Keratinocyte (primary cell): ENCODE measurements around the gene HMGXB3.

Experiments
- EZH2 ChIP-seq: IDR thresholded peaks from one replicate; pipeline ENCODE4 v1.6.1; 2012; ENCODE audit warnings: inconsistent platforms, mild to moderate bottlenecking, low read length, moderate library complexity
- TF ChIP-seq, protein P1 (sequence below), 3 experiments: IDR thresholded peaks in 1 of 3; conservative IDR thresholded peaks in 1 of 3; optimal IDR thresholded peaks in 1 of 3; 2 replicates in 2 of 3; 3 replicates in 1 of 3; pipeline versions ENCODE3 to v1.5.1; 2011; ENCODE audit warnings: low read length in 3 of 3, mild to moderate bottlenecking in 3 of 3, moderate library complexity in 2 of 3, control low read depth in 1 of 3, inconsistent platforms in 1 of 3; ENCODE audit not compliant: insufficient read depth in 2 of 3; ENCODE audit errors: extremely low read depth in 1 of 3

DNA sequence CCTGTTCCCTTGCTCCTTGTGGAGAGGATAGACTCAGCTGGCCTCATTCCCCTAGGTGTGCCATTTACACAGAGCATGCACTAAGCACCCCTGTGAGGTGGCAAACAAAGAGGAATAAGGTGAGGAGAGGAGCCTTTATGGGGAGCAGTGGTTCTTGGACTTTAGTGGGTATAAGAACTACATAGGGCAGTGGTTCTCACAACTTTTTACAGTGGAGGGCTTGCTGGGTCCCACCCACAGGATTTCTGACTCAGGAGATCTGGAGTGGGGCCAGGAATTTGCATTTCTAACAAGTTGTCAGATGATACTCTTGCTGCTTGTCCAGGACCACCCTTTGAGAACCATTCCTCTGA is 43.8 kb downstream of the HMGXB3 start:
- TF ChIP-seq, protein P1, sequence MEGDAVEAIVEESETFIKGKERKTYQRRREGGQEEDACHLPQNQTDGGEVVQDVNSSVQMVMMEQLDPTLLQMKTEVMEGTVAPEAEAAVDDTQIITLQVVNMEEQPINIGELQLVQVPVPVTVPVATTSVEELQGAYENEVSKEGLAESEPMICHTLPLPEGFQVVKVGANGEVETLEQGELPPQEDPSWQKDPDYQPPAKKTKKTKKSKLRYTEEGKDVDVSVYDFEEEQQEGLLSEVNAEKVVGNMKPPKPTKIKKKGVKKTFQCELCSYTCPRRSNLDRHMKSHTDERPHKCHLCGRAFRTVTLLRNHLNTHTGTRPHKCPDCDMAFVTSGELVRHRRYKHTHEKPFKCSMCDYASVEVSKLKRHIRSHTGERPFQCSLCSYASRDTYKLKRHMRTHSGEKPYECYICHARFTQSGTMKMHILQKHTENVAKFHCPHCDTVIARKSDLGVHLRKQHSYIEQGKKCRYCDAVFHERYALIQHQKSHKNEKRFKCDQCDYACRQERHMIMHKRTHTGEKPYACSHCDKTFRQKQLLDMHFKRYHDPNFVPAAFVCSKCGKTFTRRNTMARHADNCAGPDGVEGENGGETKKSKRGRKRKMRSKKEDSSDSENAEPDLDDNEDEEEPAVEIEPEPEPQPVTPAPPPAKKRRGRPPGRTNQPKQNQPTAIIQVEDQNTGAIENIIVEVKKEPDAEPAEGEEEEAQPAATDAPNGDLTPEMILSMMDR (optimal IDR thresholded peaks at IDR 0.05 in 1 of 3, IDR thresholded peaks at IDR 0.05 in 1 of 3, conservative IDR thresholded peaks at IDR 0.05 in 1 of 3; ENCODE audit: extremely low read depth in 1 of 3, insufficient read depth in 2 of 3, low read length in 3 of 3): no peak
- no peak for TF ChIP-seq EZH2
